Astrocyte of the cerebellum (primary cell): ENCODE data around the gene RNASE2.
A peak's percentile ranks its signal among the peaks of the same experiment; 100 is the strongest.

Experiments used
- DNase-seq: peaks from one replicate; pipeline ENCODE4 v3.0.0-alpha.2; 2011; ENCODE audit warnings: low read depth
- H3K4me3 ChIP-seq: 2 replicates; pipeline ENCODE4 v1.5.1; 2011; ENCODE audit warnings: mild to moderate bottlenecking, low read depth, low read length, moderate library complexity
- CTCF ChIP-seq: IDR thresholded peaks from 2 replicates; pipeline ENCODE4 v1.5.1; 2012; ENCODE audit warnings: low read length, low read depth, moderate library complexity, mild to moderate bottlenecking; ENCODE audit errors: missing control alignments
- in situ Hi-C: cut with HindIII; loops from 2 replicates; pipeline ENCODE4 v1.10.0; 2017; ENCODE audit warnings: low sequenced_read_pairs

RNASE2 gene

GRCh38 chr14:20997564-20997963 lies 42.3 kb downstream of the RNASE2 start:
- in situ Hi-C loops: no loop called here
- no peak for TF ChIP-seq CTCF
- no peak overlapping the region for H3K4me3 ChIP-seq
- DNase-seq: no peak

DNA sequence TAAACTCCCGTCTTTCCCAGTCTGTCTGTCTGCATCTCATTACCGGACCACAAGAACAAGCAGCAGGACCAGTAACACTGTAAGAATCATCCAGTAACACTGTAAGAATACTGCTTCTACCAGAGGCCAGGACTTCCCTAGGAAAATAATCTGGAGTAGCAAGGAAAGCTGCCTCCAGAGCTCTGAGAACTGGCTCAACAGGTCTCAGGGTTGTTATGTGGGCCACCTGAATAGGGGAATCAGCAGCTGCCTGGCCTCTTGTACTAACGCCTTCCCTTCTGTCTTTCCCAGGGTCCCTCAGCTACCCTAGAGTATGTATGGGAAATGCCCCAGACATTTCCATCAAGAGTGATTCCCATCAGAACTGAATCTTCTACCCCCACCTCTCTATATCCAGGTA lies 42.9 kb downstream of the RNASE2 start:
- TF ChIP-seq CTCF: no peak
- no peak for DNase-seq
- no peak overlapping the region for H3K4me3 ChIP-seq
- in situ Hi-C loops: no loop called here

DNA sequence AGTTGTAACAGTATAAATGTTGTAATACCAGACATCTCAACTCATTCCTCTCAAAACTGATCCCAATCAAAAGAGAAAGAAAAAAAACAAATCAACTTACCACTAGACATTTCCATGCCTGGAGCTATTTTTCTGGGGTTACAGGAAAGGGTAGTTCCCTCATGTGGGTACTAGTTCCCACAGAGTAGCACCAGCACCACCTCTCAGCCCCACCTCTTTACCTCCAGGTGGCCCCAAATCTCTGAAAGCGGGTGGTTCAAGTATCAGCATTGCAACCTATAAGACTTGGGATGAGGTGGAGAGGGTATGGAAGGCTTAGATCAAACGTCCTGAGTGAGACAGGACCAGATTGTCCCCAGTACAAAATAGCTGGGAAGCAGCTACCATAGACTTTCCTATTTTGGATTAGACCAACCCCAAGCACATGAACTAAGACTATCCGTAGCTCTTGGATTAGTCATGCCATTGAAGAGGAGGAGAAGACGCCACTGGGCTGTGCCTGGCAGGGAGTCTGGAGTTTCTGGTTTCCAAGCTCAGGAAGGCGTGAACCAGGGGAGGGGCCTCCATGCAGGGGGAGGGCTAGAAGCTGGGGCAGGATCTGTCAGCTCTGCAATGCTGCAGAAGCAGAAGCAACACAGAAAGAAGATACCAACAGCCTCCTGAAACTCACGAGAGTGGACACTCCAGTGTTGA lies 43.5 kb downstream of the RNASE2 start, which contains the start of gene SLC39A2:
SLC39A2 (plus strand) TSS at position 620 of the 693 bp plus-strand sequence. CDS start 154 bp downstream, outside the sequence.
- peak; percentile 40 for DNase-seq
- no peak for TF ChIP-seq CTCF
- no peak within 1 kb of the TSS for H3K4me3 ChIP-seq
- in situ Hi-C loops: no loop called here

DNA sequence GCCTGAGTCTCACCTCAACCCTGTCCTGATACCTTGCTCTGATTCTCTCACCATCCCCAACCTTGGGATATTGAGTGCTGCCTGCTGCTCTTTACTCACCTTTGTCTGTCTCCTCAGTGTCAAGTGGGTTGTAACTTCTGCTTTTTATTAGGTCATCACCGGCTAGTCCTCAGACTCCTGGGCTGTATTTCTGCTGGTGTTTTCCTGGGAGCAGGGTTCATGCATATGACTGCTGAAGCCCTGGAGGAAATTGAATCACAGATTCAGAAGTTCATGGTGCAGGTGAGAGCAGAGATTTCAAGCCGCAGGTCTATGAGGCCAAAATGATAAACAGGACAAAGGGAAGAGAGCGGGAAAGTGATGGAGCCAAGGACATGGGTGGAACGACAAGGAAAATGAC lies 44.3 kb downstream of the RNASE2 start:
- no peak for DNase-seq
- H3K4me3 ChIP-seq: no peak overlapping the region
- TF ChIP-seq CTCF: no peak
- in situ Hi-C loops: no loop called here

- no peak overlapping the region for H3K4me3 ChIP-seq
- DNase-seq: no peak
- no peak for TF ChIP-seq CTCF
- in situ Hi-C loops: no loop called here
These were observed 45.9 kb downstream of the RNASE2 start for GRCh38 chr14:21001218-21001617.

DNA sequence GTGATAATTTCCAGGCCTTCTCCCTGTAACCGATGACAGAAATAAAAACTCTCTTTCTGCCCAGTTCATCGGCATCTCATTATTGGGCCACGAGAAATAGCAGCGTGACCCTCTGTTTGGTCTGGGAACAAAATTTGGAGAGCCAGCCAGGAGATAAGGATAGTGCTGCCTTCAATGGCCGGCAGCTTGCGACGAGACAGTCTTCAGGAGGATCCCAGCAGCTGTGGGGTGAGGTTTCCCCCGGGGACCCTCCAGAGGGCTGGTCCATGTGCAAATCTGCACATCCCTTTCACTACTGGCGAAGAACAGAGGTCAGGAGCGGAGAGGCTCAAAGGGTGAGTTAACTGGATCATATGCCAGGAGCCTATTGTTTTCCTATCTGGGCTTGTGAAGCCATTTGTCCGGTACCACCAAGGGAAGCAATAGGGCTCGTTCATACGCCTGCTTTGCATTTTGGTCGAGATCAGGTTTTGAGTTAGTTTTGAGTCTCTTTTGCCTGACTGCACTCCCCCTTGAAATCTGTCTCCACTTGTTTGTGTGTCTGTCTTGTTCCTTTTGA lies 48.6 kb downstream of the RNASE2 start:
- in situ Hi-C loops: no loop called here
- DNase-seq: no peak
- no peak overlapping the region for H3K4me3 ChIP-seq
- TF ChIP-seq CTCF: no peak
